PFSK-1 (cell line): ENCODE data around the gene SAMD13.

Experiments used
- FOXP2 ChIP-seq: optimal IDR thresholded peaks from 2 replicates; pipeline ENCODE3; 2011; ENCODE audit warnings: borderline replicate concordance, control low read depth, inconsistent platforms; ENCODE audit not compliant: insufficient read depth; ENCODE audit errors: extremely low read length, extremely low read depth
- POLR2AphosphoS5 ChIP-seq: IDR thresholded peaks from 2 replicates; pipeline ENCODE4 v1.6.1; 2012; ENCODE audit warnings: low read depth, mild to moderate bottlenecking, control low read depth, low read length, moderate library complexity
- SIN3A ChIP-seq: IDR thresholded peaks from 2 replicates; pipeline ENCODE4 v1.6.1; 2012; ENCODE audit warnings: mild to moderate bottlenecking, low read length, moderate library complexity, borderline replicate concordance; ENCODE audit not compliant: insufficient read depth
- TAF1 ChIP-seq: IDR thresholded peaks from 2 replicates; pipeline ENCODE4 v1.6.1; 2012; ENCODE audit warnings: low read length, control low read depth, borderline replicate concordance; ENCODE audit not compliant: insufficient read depth
- TF ChIP-seq, protein P1 (sequence below), 2 experiments: IDR thresholded peaks; 2 replicates each; pipeline versions ENCODE4 v1.6.1 to v1.8.0; 2011 to 2012; ENCODE audit warnings: low read depth in 2 of 2, low read length in 2 of 2, control low read depth in 1 of 2, inconsistent platforms in 1 of 2, mild to moderate bottlenecking in 1 of 2, moderate library complexity in 1 of 2; ENCODE audit not compliant: insufficient read depth in 1 of 2

Gene SAMD13

DNA sequence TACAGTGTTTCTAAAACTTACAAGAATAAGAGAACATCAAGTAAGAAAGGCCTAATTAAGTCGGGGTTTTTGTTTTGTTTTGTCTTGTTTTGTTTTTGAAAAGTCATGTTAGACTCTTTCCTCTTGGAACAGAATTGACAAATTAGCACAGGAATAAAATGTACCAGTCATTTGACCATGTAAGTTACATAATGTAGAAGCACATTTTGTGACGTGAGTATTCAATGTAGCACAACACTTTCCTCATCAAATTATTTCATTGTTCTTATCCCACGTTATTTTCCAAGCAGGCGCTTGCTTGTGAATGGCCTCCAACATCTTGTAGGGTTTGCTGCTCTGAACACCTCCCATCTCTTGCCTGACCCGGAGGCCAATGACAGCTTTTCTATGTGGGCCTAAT, 62.1 kb downstream of the SAMD13 start:
- TF ChIP-seq, protein P1, sequence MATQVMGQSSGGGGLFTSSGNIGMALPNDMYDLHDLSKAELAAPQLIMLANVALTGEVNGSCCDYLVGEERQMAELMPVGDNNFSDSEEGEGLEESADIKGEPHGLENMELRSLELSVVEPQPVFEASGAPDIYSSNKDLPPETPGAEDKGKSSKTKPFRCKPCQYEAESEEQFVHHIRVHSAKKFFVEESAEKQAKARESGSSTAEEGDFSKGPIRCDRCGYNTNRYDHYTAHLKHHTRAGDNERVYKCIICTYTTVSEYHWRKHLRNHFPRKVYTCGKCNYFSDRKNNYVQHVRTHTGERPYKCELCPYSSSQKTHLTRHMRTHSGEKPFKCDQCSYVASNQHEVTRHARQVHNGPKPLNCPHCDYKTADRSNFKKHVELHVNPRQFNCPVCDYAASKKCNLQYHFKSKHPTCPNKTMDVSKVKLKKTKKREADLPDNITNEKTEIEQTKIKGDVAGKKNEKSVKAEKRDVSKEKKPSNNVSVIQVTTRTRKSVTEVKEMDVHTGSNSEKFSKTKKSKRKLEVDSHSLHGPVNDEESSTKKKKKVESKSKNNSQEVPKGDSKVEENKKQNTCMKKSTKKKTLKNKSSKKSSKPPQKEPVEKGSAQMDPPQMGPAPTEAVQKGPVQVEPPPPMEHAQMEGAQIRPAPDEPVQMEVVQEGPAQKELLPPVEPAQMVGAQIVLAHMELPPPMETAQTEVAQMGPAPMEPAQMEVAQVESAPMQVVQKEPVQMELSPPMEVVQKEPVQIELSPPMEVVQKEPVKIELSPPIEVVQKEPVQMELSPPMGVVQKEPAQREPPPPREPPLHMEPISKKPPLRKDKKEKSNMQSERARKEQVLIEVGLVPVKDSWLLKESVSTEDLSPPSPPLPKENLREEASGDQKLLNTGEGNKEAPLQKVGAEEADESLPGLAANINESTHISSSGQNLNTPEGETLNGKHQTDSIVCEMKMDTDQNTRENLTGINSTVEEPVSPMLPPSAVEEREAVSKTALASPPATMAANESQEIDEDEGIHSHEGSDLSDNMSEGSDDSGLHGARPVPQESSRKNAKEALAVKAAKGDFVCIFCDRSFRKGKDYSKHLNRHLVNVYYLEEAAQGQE (IDR thresholded peaks at IDR 0.05; ENCODE audit: insufficient read depth in 1 of 2, low read depth in 2 of 2, low read length in 2 of 2), result no peak
- TF ChIP-seq FOXP2 (no peak), SIN3A (no peak), POLR2AphosphoS5 (no peak), TAF1 (no peak)

DNA sequence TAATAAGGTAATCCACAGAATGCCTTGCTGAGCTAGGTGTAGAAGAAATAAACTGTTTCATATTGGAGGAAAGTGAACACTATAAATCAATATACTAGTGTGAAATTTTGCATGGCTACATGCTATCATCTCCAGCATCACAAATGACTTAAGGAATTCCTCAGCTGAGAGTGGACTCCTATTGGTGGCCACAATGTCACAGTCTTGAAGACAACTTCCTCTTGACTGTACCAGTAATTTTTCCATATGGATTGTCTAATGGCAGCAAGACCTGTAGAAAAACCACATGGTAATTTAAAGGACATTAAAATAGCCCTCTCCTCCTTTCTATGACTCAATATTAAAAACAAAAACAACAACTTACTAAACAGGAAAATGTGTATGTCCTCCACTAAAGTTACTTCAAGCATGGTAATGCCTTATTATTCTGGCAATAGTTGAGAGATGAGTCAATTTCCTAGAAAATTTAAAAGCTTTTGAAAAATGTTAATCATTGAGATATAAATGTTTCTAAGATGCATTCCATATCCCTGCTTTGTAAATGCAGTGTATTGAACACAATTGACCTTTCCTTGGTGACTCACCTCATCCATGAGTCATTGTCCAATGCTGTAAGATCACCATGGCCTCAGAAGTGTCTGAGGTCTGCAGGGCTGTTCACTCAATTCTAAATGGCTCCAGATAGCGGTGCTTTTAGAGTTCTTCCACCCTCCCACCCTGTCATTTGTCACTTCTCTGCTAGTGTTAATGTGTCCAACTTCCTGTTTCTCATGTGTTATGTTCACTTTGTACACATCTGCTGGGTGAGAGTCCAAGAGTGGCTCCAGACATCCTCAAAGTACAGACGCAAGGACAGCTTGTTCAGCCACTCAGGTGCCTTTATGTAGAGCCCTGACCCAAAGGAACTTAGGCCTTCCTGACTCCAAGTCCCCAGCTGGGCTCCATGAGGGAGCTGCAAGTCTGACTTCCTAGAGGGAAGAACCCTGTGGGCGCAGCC, 64.0 kb downstream of the SAMD13 start:
- TF ChIP-seq SIN3A (0 out of 2 replicates have a peak, but pooled peaks have one; percentile 11), TAF1 (no peak), FOXP2 (peak; percentile 36), POLR2AphosphoS5 (no peak)

DNA sequence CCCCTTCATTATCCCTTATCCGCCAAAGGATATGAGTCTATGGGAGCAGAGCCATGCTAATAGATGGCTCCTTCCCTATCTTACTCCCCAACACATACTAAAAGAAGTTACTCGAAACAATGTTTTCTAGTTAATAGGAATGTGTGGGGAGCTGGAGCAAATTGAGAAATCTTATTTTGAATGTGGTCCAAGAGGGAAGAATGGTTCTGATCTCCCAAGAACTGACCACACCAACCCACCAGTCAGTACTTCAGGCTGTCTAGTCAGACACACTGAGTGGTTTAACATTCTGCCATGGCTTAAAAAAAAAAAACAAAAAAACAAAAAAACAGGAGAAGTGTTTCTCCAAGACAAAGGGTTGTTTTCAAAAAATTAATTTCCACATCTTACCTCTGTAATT, 65.3 kb downstream of the SAMD13 start:
- TF ChIP-seq FOXP2, result no peak
- no peak for TF ChIP-seq POLR2AphosphoS5
- TF ChIP-seq SIN3A, result no peak
- TF ChIP-seq TAF1, result no peak
- TF ChIP-seq, protein P1 (IDR thresholded peaks at IDR 0.05; ENCODE audit: insufficient read depth in 1 of 2, low read depth in 2 of 2, low read length in 2 of 2), result no peak

DNA sequence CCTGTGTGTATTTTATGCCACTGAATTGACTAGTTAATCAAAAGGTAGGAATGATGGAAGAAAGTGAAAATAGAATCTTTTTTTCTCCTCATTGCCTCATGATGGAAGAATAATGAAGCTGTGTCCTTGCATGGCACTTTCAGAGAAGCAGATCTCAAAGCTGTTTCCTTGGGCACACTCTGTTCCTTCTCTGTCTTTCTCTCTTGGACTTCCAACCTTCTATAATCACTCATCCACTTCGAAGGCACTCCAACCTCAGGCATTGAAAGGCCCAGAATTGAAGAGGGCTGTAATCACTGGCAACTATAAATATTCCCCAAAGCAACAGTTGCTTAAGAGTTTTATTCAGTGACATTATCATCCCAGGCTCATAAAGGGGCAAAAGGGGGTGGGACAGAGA, 65.7 kb downstream of the SAMD13 start:
- TF ChIP-seq, protein P1 (IDR thresholded peaks at IDR 0.05; ENCODE audit: insufficient read depth in 1 of 2, low read depth in 2 of 2, low read length in 2 of 2), result no peak
- TF ChIP-seq TAF1 (no peak), FOXP2 (no peak), POLR2AphosphoS5 (no peak), SIN3A (no peak)

DNA sequence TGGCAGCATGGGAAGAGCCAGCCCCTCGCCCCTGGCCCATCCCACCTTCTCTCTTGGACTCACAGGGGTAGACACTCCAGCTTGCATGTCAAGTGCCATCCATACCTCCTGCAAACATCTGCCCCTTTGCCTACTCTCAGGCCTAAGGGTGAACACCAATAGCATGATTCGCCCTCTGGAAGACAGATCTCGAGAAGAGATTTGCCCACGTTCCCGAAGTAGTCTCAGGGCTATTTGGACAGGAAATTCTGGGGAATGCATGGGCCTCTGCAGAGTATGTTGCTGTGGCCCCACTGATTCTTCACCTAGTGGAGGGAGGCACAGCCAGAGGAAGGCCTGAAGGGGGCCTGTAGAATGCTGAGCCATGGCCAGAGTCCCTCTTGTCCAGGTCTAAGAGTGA, 66.9 kb downstream of the SAMD13 start:
- TF ChIP-seq SIN3A (no peak), TAF1 (no peak), POLR2AphosphoS5 (no peak), FOXP2 (no peak)
- TF ChIP-seq, protein P1 (IDR thresholded peaks at IDR 0.05; ENCODE audit: insufficient read depth in 1 of 2, low read depth in 2 of 2, low read length in 2 of 2), result no peak
